Activated naive CD8-positive, alpha-beta T cell treated with anti-CD3 and anti-CD28 coated beads, Interleukin-2, amount 10 ng/mL, durations not matched to agents 7 days and 5 days (primary cell): ENCODE results near the gene CCNC. TPM values are rescaled to one million over a fixed set of nuclear protein-coding genes. Genes with fewer than 3 reads are reported as not detected.

Source experiments
- ATAC-seq: fragments of 150-1000 bp; cut with Tn5 transposase; one replicate; pipeline ENCODE4 v1.10.0; 2021; ENCODE audit warnings: low read depth, moderate library complexity
- POLR2A ChIA-PET: fragments of 350-600 bp; sonication (Branson Sonifier 250); formaldehyde crosslinking; loops from one replicate; lab custom pipeline; 2021; ENCODE audit warnings: antibody characterized with exemption; lab: Charles Lee
- DNase-seq: peaks from one replicate; pipeline ENCODE4 v3.0.0; 2021
- H3K27ac Mint-ChIP-seq: one replicate; pipeline ENCODE4 v1.8.0; 2022; ENCODE audit warnings: mild to moderate bottlenecking, mixed read lengths
- H3K27me3 Mint-ChIP-seq: one replicate; pipeline ENCODE4 v1.8.0; 2022; ENCODE audit warnings: mild to moderate bottlenecking, moderate library complexity, mixed read lengths
- H3K36me3 Mint-ChIP-seq: one replicate; pipeline ENCODE4 v1.8.0; 2021; ENCODE audit warnings: mild to moderate bottlenecking, mixed read lengths
- H3K4me1 Mint-ChIP-seq: one replicate; pipeline ENCODE4 v1.8.0; 2021; ENCODE audit warnings: mixed read lengths
- H3K4me3 Mint-ChIP-seq: one replicate; pipeline ENCODE4 v1.8.0; 2022; ENCODE audit warnings: mild to moderate bottlenecking, moderate library complexity, mixed read lengths
- H3K9me3 Mint-ChIP-seq: one replicate; pipeline ENCODE4 v1.8.0; 2021; ENCODE audit warnings: mixed read lengths
- total RNA-seq, 2 experiments: library from RNA; stranded (reverse); gene quantifications; one replicate each; pipeline ENCODE4 v1.2.3, GENCODE V29; 2021

CCNC gene
- total RNA-seq, 2 experiments from 2014 or later, result 43.5 to 46.4 TPM

- POLR2A ChIA-PET, result interaction anchor here (1.5 kb wide), 1 partner anchor 22 kb away, joined by 5 read pairs; the partner anchor contains the start of gene CCNC
- Mint-ChIP-seq H3K27ac (no peak overlapping the region), H3K4me3 (peak overlapping the region; percentile 82)
These were observed 21.5 kb upstream of the CCNC start for GRCh38 chr6:99589907-99590493.

GRCh38 chr6:99589290-99589672 lies 20.8 kb upstream of the CCNC start:
- Mint-ChIP-seq H3K27ac (no peak overlapping the region), H3K4me1 (peaks cover 23% of the 10 kb centered on the region), H3K27me3 (peaks cover 84% of the 10 kb centered on the region), H3K36me3 (no peaks in the 10 kb centered on the region), H3K4me3 (peak overlapping the region; percentile 82), H3K9me3 (no peaks in the 10 kb centered on the region)
- ATAC-seq (peak; percentile 22), DNase-seq (no peak)
- POLR2A ChIA-PET, result interaction anchor here (1.5 kb wide), 1 partner anchor 21 kb away, joined by 5 read pairs; the partner anchor contains the start of gene CCNC

More at GRCh38 chr6:99589907-99590493, 21.5 kb upstream of the CCNC start:
- Mint-ChIP-seq H3K4me1 (peaks cover 23% of the 10 kb centered on the region), H3K27me3 (peaks cover 86% of the 10 kb centered on the region), H3K9me3 (no peaks in the 10 kb centered on the region), H3K36me3 (no peaks in the 10 kb centered on the region)
- ATAC-seq (no peak), DNase-seq (no peak)

GRCh38 chr6:99588618-99589289 lies 20.3 kb upstream of the CCNC start:
- POLR2A ChIA-PET, result interaction anchor here (1.5 kb wide), 1 partner anchor 20 kb away, joined by 5 read pairs; the partner anchor contains the start of gene CCNC
- Mint-ChIP-seq H3K9me3 (no peaks in the 10 kb centered on the region), H3K27me3 (peaks cover 84% of the 10 kb centered on the region), H3K36me3 (no peaks in the 10 kb centered on the region), H3K4me3 (peak overlapping the region; percentile 82), H3K4me1 (peaks cover 23% of the 10 kb centered on the region), H3K27ac (no peak overlapping the region)
- ATAC-seq (peak; percentile 90), DNase-seq (peak; percentile 70)

- no peak for ATAC-seq
- no peak overlapping the region for H3K4me3 Mint-ChIP-seq
- H3K36me3 Mint-ChIP-seq, result no peaks in the 10 kb centered on the region
- H3K27me3 Mint-ChIP-seq, result peaks cover 80% of the 10 kb centered on the region
- peaks cover 23% of the 10 kb centered on the region for H3K4me1 Mint-ChIP-seq
- no peak for DNase-seq
- no peak overlapping the region for H3K27ac Mint-ChIP-seq
- no peaks in the 10 kb centered on the region for H3K9me3 Mint-ChIP-seq
- POLR2A ChIA-PET, result no interaction called here
These were observed 19.3 kb upstream of the CCNC start for GRCh38 chr6:99587792-99588191.

- DNase-seq, result no peak
- POLR2A ChIA-PET, result no interaction called here
- ATAC-seq, result no peak
- no peak overlapping the region for H3K27ac Mint-ChIP-seq
- H3K4me1 Mint-ChIP-seq, result peaks cover 5% of the 10 kb centered on the region
- H3K4me3 Mint-ChIP-seq, result no peak overlapping the region
- peaks cover 41% of the 10 kb centered on the region for H3K27me3 Mint-ChIP-seq
- no peaks in the 10 kb centered on the region for H3K9me3 Mint-ChIP-seq
- H3K36me3 Mint-ChIP-seq, result no peaks in the 10 kb centered on the region
These were observed 11.3 kb upstream of the CCNC start for GRCh38 chr6:99579781-99580180.

GRCh38 chr6:99575544-99576227 lies 7.2 kb upstream of the CCNC start:
- Mint-ChIP-seq H3K27ac (no peak overlapping the region), H3K4me3 (no peak overlapping the region), H3K27me3 (peaks cover 37% of the 10 kb centered on the region), H3K4me1 (peaks cover 11% of the 10 kb centered on the region), H3K9me3 (no peaks in the 10 kb centered on the region), H3K36me3 (no peaks in the 10 kb centered on the region)
- ATAC-seq (no peak), DNase-seq (no peak)
- POLR2A ChIA-PET, result no interaction called here

GRCh38 chr6:99573980-99574617 lies 5.6 kb upstream of the CCNC start:
- Mint-ChIP-seq H3K36me3 (no peaks in the 10 kb centered on the region), H3K27ac (no peak overlapping the region), H3K27me3 (peaks cover 31% of the 10 kb centered on the region), H3K4me1 (peaks cover 11% of the 10 kb centered on the region), H3K9me3 (no peaks in the 10 kb centered on the region), H3K4me3 (no peak overlapping the region)
- no peak for DNase-seq
- ATAC-seq, result no peak
- POLR2A ChIA-PET, result no interaction called here

- Mint-ChIP-seq H3K36me3 (peaks cover 8% of the 10 kb centered on the region), H3K27ac (no peak overlapping the region), H3K9me3 (no peaks in the 10 kb centered on the region), H3K27me3 (no peaks in the 10 kb centered on the region), H3K4me3 (no peak overlapping the region), H3K4me1 (peaks cover 16% of the 10 kb centered on the region)
- POLR2A ChIA-PET, result interaction anchor here (0.5 kb wide), 1 partner anchor 279 kb away, joined by 6 read pairs; no protein-coding TSS in a partner anchor
- ATAC-seq (no peak), DNase-seq (no peak)
These were observed 5.3 kb downstream of the CCNC start for GRCh38 chr6:99563056-99563723.

- ATAC-seq (no peak), DNase-seq (no peak)
- no peak overlapping the region for H3K27ac Mint-ChIP-seq
- H3K27me3 Mint-ChIP-seq, result no peaks in the 10 kb centered on the region
- H3K4me1 Mint-ChIP-seq, result peaks cover 7% of the 10 kb centered on the region
- H3K9me3 Mint-ChIP-seq, result no peaks in the 10 kb centered on the region
- POLR2A ChIA-PET, result no interaction called here
- H3K4me3 Mint-ChIP-seq, result no peak overlapping the region
- peaks cover 24% of the 10 kb centered on the region for H3K36me3 Mint-ChIP-seq
These were observed 7.8 kb downstream of the CCNC start for GRCh38 chr6:99560668-99561067.

GRCh38 chr6:99559057-99559456 lies 9.4 kb downstream of the CCNC start:
- peaks cover 32% of the 10 kb centered on the region for H3K36me3 Mint-ChIP-seq
- H3K27me3 Mint-ChIP-seq, result no peaks in the 10 kb centered on the region
- peaks cover 7% of the 10 kb centered on the region for H3K4me1 Mint-ChIP-seq
- H3K9me3 Mint-ChIP-seq, result no peaks in the 10 kb centered on the region
- POLR2A ChIA-PET, result no interaction called here
- no peak overlapping the region for H3K27ac Mint-ChIP-seq
- DNase-seq (no peak), ATAC-seq (no peak)
- no peak overlapping the region for H3K4me3 Mint-ChIP-seq

GRCh38 chr6:99553888-99554287 lies 14.6 kb downstream of the CCNC start:
- no peak for ATAC-seq
- DNase-seq, result no peak
- Mint-ChIP-seq H3K27me3 (no peaks in the 10 kb centered on the region), H3K27ac (no peak overlapping the region), H3K4me1 (peaks cover 2% of the 10 kb centered on the region), H3K4me3 (no peak overlapping the region), H3K9me3 (no peaks in the 10 kb centered on the region), H3K36me3 (peaks cover 29% of the 10 kb centered on the region)
- POLR2A ChIA-PET, result no interaction called here

GRCh38 chr6:99550046-99550748 lies 18.3 kb downstream of the CCNC start:
- no peaks in the 10 kb centered on the region for H3K27me3 Mint-ChIP-seq
- no peak overlapping the region for H3K4me3 Mint-ChIP-seq
- ATAC-seq (no peak), DNase-seq (no peak)
- H3K27ac Mint-ChIP-seq, result no peak overlapping the region
- POLR2A ChIA-PET, result no interaction called here
- H3K4me1 Mint-ChIP-seq, result no peaks in the 10 kb centered on the region
- no peaks in the 10 kb centered on the region for H3K9me3 Mint-ChIP-seq
- peaks cover 27% of the 10 kb centered on the region for H3K36me3 Mint-ChIP-seq
